Measurements from ENCODE around the gene SFXN4.
"Not testable (repeated sequence)": the region's sequence is repeated elsewhere in the genome, so short reads cannot be mapped to it uniquely, and the experiment has no call there.

SFXN4 gene

GRCh38 chr10:119103241-119103902 is 62.1 kb downstream of the SFXN4 start:
- TF ChIP-seq ZFX (IDR thresholded peaks at IDR 0.05) (no peak), CTCF (conservative IDR thresholded peaks at IDR 0.05) (no peak)
- H3K27ac ChIP-seq: no peak overlapping the region; the same call in 1 of the 2 replicates

- H3K27ac ChIP-seq: peak overlapping the region; percentile 69
- TF ChIP-seq ZFX (IDR thresholded peaks at IDR 0.05) (no peak), CTCF (conservative IDR thresholded peaks at IDR 0.05) (no peak)
Measured at GRCh38 chr10:119101366-119102098, 64.0 kb downstream of the SFXN4 start.

- TF ChIP-seq ZFX (IDR thresholded peaks at IDR 0.05) (no peak), CTCF (conservative IDR thresholded peaks at IDR 0.05) (no peak)
Measured at GRCh38 chr10:119100434-119101238, 64.9 kb downstream of the SFXN4 start.

GRCh38 chr10:119098576-119098975 is 66.9 kb downstream of the SFXN4 start:
- H3K27ac ChIP-seq: no peak overlapping the region
- TF ChIP-seq ZFX (IDR thresholded peaks at IDR 0.05) (no peak), CTCF (conservative IDR thresholded peaks at IDR 0.05) (no peak)

More at GRCh38 chr10:119100434-119101238, 64.9 kb downstream of the SFXN4 start:
- H3K27ac ChIP-seq: peak overlapping the region; percentile 69

GRCh38 chr10:119096641-119097415 is 68.7 kb downstream of the SFXN4 start:
- not testable (repeated sequence) for H3K27ac ChIP-seq

GRCh38 chr10:119095640-119096039 is 69.9 kb downstream of the SFXN4 start:
- no peak overlapping the region for H3K27ac ChIP-seq
- TF ChIP-seq ZFX (IDR thresholded peaks at IDR 0.05) (no peak), CTCF (conservative IDR thresholded peaks at IDR 0.05) (no peak)

- no peak overlapping the region for H3K27ac ChIP-seq
- no peak for TF ChIP-seq ZFX (IDR thresholded peaks at IDR 0.05)
- no peak for TF ChIP-seq CTCF (conservative IDR thresholded peaks at IDR 0.05)
Measured at GRCh38 chr10:119090968-119091367, 74.5 kb downstream of the SFXN4 start.

Measured in C4-2B (cell line).